Body of pancreas (tissue), 4 donors: Measurements from ENCODE around the gene KCNJ6. TPM values are rescaled to one million over a fixed set of nuclear protein-coding genes. Genes with fewer than 3 reads are reported as not detected.

Source experiments
- ATAC-seq: fragments of 150-250 bp; one replicate; pipeline ENCODE4 v1.9.1; 2016
- DNase-seq, 4 donors: peaks; one replicate each; pipeline ENCODE4 v3.0.0-alpha.2; 2019
- H3K27ac ChIP-seq, 4 donors: fragments of 200-600 bp; sonication (generic); 1 replicate in 3 of 4; 2 replicates in 1 of 4; pipeline versions ENCODE4 v1.5.1 to v1.6.1; 2016 to 2019; ENCODE audit warnings: mild to moderate bottlenecking in 1 of 4, mixed read lengths in 1 of 4, moderate library complexity in 1 of 4
- H3K27me3 ChIP-seq, 2 donors: fragments of 200-600 bp; sonication (generic); one replicate each; pipeline ENCODE4 v1.6.0; 2016; ENCODE audit warnings: mild to moderate bottlenecking in 1 of 2
- H3K36me3 ChIP-seq, 2 donors: fragments of 200-600 bp; sonication (generic); replicated peaks in 1 of 2; 2 replicates each; pipeline ENCODE4 v1.5.1; 2016; ENCODE audit warnings: low read depth in 2 of 2; ENCODE audit not compliant: insufficient read depth in 1 of 2
- H3K4me1 ChIP-seq: fragments of 200-600 bp; sonication (generic); one replicate; pipeline ENCODE4 v1.6.0; 2016
- H3K4me3 ChIP-seq, 2 donors: fragments of 200-600 bp; sonication (generic); 1 replicate in 1 of 2; 2 replicates in 1 of 2; pipeline ENCODE4 v1.5.1; 2016 to 2019
- H3K9me3 ChIP-seq, 3 donors: fragments of 200-600 bp; sonication (generic); 1 replicate in 2 of 3; 2 replicates in 1 of 3; pipeline ENCODE4 v1.5.1; 2016
- CTCF ChIP-seq, 7 experiments: fragments of 450-650 bp in 4 of 7; fragments of 200-600 bp in 3 of 7; sonication (generic) in 3 of 7; IDR thresholded peaks; one replicate each; pipeline ENCODE4 v1.5.1; 2016 to 2019; ENCODE audit warnings: antibody characterized with exemption in 7 of 7
- POLR2A ChIP-seq, 3 donors: fragments of 450-650 bp; IDR thresholded peaks; one replicate each; pipeline ENCODE4 v1.6.1; 2016; ENCODE audit warnings: antibody characterized with exemption in 3 of 3, mild to moderate bottlenecking in 2 of 3
- whole genome bisulfite sequencing, 2 donors: methylation state at CpG; one replicate each; pipeline ENCODE4 v1.1.5; 2017; 5-methylcytosine and 5-hydroxymethylcytosine counted together
- intact Hi-C: fragments of 100-400 bp; cut with DNase I; formaldehyde crosslinking; loops from one replicate; pipeline ENCODE4 v1.15.1; 2023
- total RNA-seq, 2 donors: library from RNA; depleted of rRNA; stranded (reverse); fragments of >200 nt; gene quantifications; one replicate each; pipeline ENCODE4 v1.1.0, GENCODE V29; 2016

KCNJ6 gene
- total RNA-seq, 2 donors from 2014 or later: under 0.01 to 0.78 TPM

GRCh38 chr21:37804001-37804400 lies 112.3 kb downstream of the KCNJ6 start:
- 50 to 85% methylated on average over 1 of the region's 1 CpG for WGBS, 2 donors
- Histone ChIP-seq H3K27me3 (no peaks in the 10 kb centered on the region), H3K36me3 (no peaks in the 10 kb centered on the region), H3K4me3 (no peak overlapping the region), H3K27ac (no peak overlapping the region), H3K4me1 (no peaks in the 10 kb centered on the region), H3K9me3 (no peaks in the 10 kb centered on the region)
- ATAC-seq: no peak
- intact Hi-C loops: no loop called here
- no peak for DNase-seq
- no peak for TF ChIP-seq POLR2A (IDR thresholded peaks at IDR 0.05)
- no peak for TF ChIP-seq CTCF (IDR thresholded peaks at IDR 0.05)

- H3K27me3 ChIP-seq: no peaks in the 10 kb centered on the region
- no peak for ATAC-seq
- no peaks in the 10 kb centered on the region for H3K36me3 ChIP-seq
- intact Hi-C loops: no loop called here
- H3K4me1 ChIP-seq: no peaks in the 10 kb centered on the region
- H3K27ac ChIP-seq: no peak overlapping the region
- DNase-seq: no peak
- 50 to 53% methylated on average over 8 of the region's 8 CpGs for WGBS, 2 donors
- no peaks in the 10 kb centered on the region for H3K9me3 ChIP-seq
- TF ChIP-seq CTCF (IDR thresholded peaks at IDR 0.05): no peak
- TF ChIP-seq POLR2A (IDR thresholded peaks at IDR 0.05): no peak
- H3K4me3 ChIP-seq: no peak overlapping the region
These were observed 113.1 kb downstream of the KCNJ6 start for GRCh38 chr21:37803101-37803651.

- Histone ChIP-seq H3K4me3 (no peak overlapping the region), H3K27ac (no peak overlapping the region), H3K9me3 (no peaks in the 10 kb centered on the region), H3K36me3 (no peaks in the 10 kb centered on the region), H3K27me3 (no peaks in the 10 kb centered on the region), H3K4me1 (no peaks in the 10 kb centered on the region)
- intact Hi-C loops: no loop called here
- DNase-seq (no peak), ATAC-seq (no peak)
- TF ChIP-seq CTCF (IDR thresholded peaks at IDR 0.05): no peak
- no peak for TF ChIP-seq POLR2A (IDR thresholded peaks at IDR 0.05)
- WGBS, 2 donors: 45 to 54% methylated on average over 11 of the region's 11 CpGs
These were observed 115.7 kb downstream of the KCNJ6 start for GRCh38 chr21:37800456-37801061.

- no peaks in the 10 kb centered on the region for H3K36me3 ChIP-seq
- intact Hi-C loops: no loop called here
- 80 to 83% methylated on average over 2 of the region's 2 CpGs for WGBS, 2 donors
- H3K9me3 ChIP-seq: no peaks in the 10 kb centered on the region
- no peak overlapping the region for H3K27ac ChIP-seq
- H3K4me3 ChIP-seq: no peak overlapping the region
- TF ChIP-seq CTCF (IDR thresholded peaks at IDR 0.05) (no peak), POLR2A (IDR thresholded peaks at IDR 0.05) (no peak)
- no peak for DNase-seq
- H3K27me3 ChIP-seq: no peaks in the 10 kb centered on the region
- H3K4me1 ChIP-seq: no peaks in the 10 kb centered on the region
- ATAC-seq: no peak
These were observed 116.2 kb downstream of the KCNJ6 start for GRCh38 chr21:37800057-37800455.
